ENCODE data around the gene FAM8A1.

Gene FAM8A1

GRCh38 chr6:17640477-17640917, 40.4 kb downstream of the FAM8A1 start:
- no peak for TF ChIP-seq EZH2phosphoT487 (conservative IDR thresholded peaks at IDR 0.05; ENCODE audit: low read length)
- no peak for TF ChIP-seq CTCF (IDR thresholded peaks at IDR 0.05; ENCODE audit: insufficient read depth, low read length, poor library complexity, severe bottlenecking)
- H3K4me2 ChIP-seq (ENCODE audit: low read depth, low read length, poor library complexity, severe bottlenecking) = no peak overlapping the region
- no peak overlapping the region for H3K4me3 ChIP-seq (ENCODE audit: insufficient read depth, low read length, poor library complexity, severe bottlenecking)
- H3K9ac ChIP-seq (ENCODE audit: low read length) = no peak overlapping the region
- no peaks in the 10 kb centered on the region for H3K9me2 ChIP-seq (replicated peaks; ENCODE audit: insufficient read depth, low read length)
- H4K20me1 ChIP-seq (ENCODE audit: low read depth, low read length) = peaks cover 34% of the 10 kb centered on the region; the same call in 1 of the 2 replicates
- H3K27me3 ChIP-seq (ENCODE audit: low read length) = no peaks in the 10 kb centered on the region
- peaks cover 59% of the 10 kb centered on the region for H3K79me2 ChIP-seq (ENCODE audit: insufficient read depth, low read length)
- peaks cover 15% of the 10 kb centered on the region; the same call in 1 of the 2 replicates for H3F3A ChIP-seq (ENCODE audit: insufficient read depth)
- H3K9me3 ChIP-seq (ENCODE audit: insufficient read depth, low read length) = no peaks in the 10 kb centered on the region
- H3K27ac ChIP-seq (ENCODE audit: low read depth, low read length) = no peak overlapping the region
- H3K36me3 ChIP-seq (ENCODE audit: low read length) = peaks cover 81% of the 10 kb centered on the region
- no peak overlapping the region for H2AFZ ChIP-seq (ENCODE audit: low read depth, low read length, severe bottlenecking)

GRCh38 chr6:17648745-17649144, 48.6 kb downstream of the FAM8A1 start:
- H3K27ac ChIP-seq (ENCODE audit: low read depth, low read length) = no peak overlapping the region
- peaks cover 35% of the 10 kb centered on the region for H3K79me2 ChIP-seq (ENCODE audit: insufficient read depth, low read length)
- H3K36me3 ChIP-seq (ENCODE audit: low read length) = peaks cover 82% of the 10 kb centered on the region

GRCh38 chr6:17650656-17651309, 50.7 kb downstream of the FAM8A1 start:
- Histone ChIP-seq H3K4me2 (ENCODE audit: low read depth, low read length, poor library complexity, severe bottlenecking) (no peak overlapping the region), H3K9ac (ENCODE audit: low read length) (no peak overlapping the region), H4K20me1 (ENCODE audit: low read depth, low read length) (peaks cover 24% of the 10 kb centered on the region), H2AFZ (ENCODE audit: low read depth, low read length, severe bottlenecking) (no peak overlapping the region), H3K27ac (ENCODE audit: low read depth, low read length) (no peak overlapping the region), H3K4me3 (ENCODE audit: insufficient read depth, low read length, poor library complexity, severe bottlenecking) (no peak overlapping the region), H3K36me3 (ENCODE audit: low read length) (peaks cover 78% of the 10 kb centered on the region), H3K9me3 (ENCODE audit: insufficient read depth, low read length) (no peaks in the 10 kb centered on the region), H3K79me2 (ENCODE audit: insufficient read depth, low read length) (peaks cover 50% of the 10 kb centered on the region), H3F3A (ENCODE audit: insufficient read depth) (peaks cover 23% of the 10 kb centered on the region; the same call in 1 of the 2 replicates), H3K27me3 (ENCODE audit: low read length) (no peaks in the 10 kb centered on the region), H3K9me2 (replicated peaks; ENCODE audit: insufficient read depth, low read length) (no peaks in the 10 kb centered on the region)
- TF ChIP-seq EZH2phosphoT487 (conservative IDR thresholded peaks at IDR 0.05; ENCODE audit: low read length) = no peak

More at GRCh38 chr6:17648745-17649144, 48.6 kb downstream of the FAM8A1 start:
- H4K20me1 ChIP-seq (ENCODE audit: low read depth, low read length) = peaks cover 19% of the 10 kb centered on the region
- no peak overlapping the region for H3K4me2 ChIP-seq (ENCODE audit: low read depth, low read length, poor library complexity, severe bottlenecking)
- no peak overlapping the region for H3K9ac ChIP-seq (ENCODE audit: low read length)
- no peaks in the 10 kb centered on the region for H3K9me3 ChIP-seq (ENCODE audit: insufficient read depth, low read length)
- H3F3A ChIP-seq (ENCODE audit: insufficient read depth) = peaks cover 19% of the 10 kb centered on the region; the same call in 1 of the 2 replicates
- TF ChIP-seq CTCF (IDR thresholded peaks at IDR 0.05; ENCODE audit: insufficient read depth, low read length, poor library complexity, severe bottlenecking) (no peak), EZH2phosphoT487 (conservative IDR thresholded peaks at IDR 0.05; ENCODE audit: low read length) (no peak)
- H3K9me2 ChIP-seq (replicated peaks; ENCODE audit: insufficient read depth, low read length) = no peaks in the 10 kb centered on the region
- H3K4me3 ChIP-seq (ENCODE audit: insufficient read depth, low read length, poor library complexity, severe bottlenecking) = no peak overlapping the region
- no peaks in the 10 kb centered on the region for H3K27me3 ChIP-seq (ENCODE audit: low read length)
- no peak overlapping the region for H2AFZ ChIP-seq (ENCODE audit: low read depth, low read length, severe bottlenecking)

DNA sequence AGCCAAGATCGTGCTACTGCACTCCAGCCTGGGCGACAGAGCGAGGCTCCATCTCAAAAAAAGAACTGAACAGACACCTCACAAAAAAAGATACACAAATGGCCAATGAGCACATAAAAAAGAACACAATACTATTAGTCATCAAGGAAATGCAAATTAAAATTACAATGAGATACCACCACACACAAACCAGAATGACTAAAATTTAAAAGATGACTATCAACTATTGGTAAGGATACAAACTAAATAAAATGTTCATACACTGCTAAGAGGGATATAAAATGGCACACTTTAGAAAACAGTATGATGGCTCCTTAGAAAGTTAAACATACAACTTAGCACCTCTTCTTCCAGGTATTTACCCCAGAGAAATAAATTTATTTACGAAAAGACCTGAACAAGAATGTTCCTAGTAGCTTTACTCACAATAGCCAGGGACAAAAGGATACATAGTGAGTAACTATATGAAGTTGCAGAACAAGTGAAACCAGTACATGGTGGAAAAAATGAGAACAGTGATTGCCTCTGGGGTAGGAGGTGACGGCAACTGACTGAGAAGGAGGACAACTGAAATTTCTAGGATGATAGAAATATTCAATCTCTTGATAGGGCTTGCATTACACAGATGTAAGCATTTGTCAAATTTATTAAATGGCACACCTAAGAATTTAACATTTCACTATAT, 53.2 kb downstream of the FAM8A1 start:
- H3K27me3 ChIP-seq (ENCODE audit: low read length) = no peaks in the 10 kb centered on the region
- no peaks in the 10 kb centered on the region for H3K9me2 ChIP-seq (replicated peaks; ENCODE audit: insufficient read depth, low read length)
- peaks cover 70% of the 10 kb centered on the region for H3K79me2 ChIP-seq (ENCODE audit: insufficient read depth, low read length)
- H3K4me2 ChIP-seq (ENCODE audit: low read depth, low read length, poor library complexity, severe bottlenecking) = no peak overlapping the region
- no peak overlapping the region for H3K9ac ChIP-seq (ENCODE audit: low read length)
- H4K20me1 ChIP-seq (ENCODE audit: low read depth, low read length) = peaks cover 33% of the 10 kb centered on the region
- H3K36me3 ChIP-seq (ENCODE audit: low read length) = peaks cover 74% of the 10 kb centered on the region
- no peak for TF ChIP-seq EZH2phosphoT487 (conservative IDR thresholded peaks at IDR 0.05; ENCODE audit: low read length)
- no peak for TF ChIP-seq CTCF (IDR thresholded peaks at IDR 0.05; ENCODE audit: insufficient read depth, low read length, poor library complexity, severe bottlenecking)
- H3F3A ChIP-seq (ENCODE audit: insufficient read depth) = peaks cover 14% of the 10 kb centered on the region; the same call in 1 of the 2 replicates
- no peak overlapping the region for H3K4me3 ChIP-seq (ENCODE audit: insufficient read depth, low read length, poor library complexity, severe bottlenecking)
- no peak overlapping the region for H2AFZ ChIP-seq (ENCODE audit: low read depth, low read length, severe bottlenecking)
- H3K9me3 ChIP-seq (ENCODE audit: insufficient read depth, low read length) = no peaks in the 10 kb centered on the region
- H3K27ac ChIP-seq (ENCODE audit: low read depth, low read length) = no peak overlapping the region
